ENCODE measurements around the gene GABRA1. TPM values are rescaled to one million over a fixed set of nuclear protein-coding genes. Genes with fewer than 3 reads are reported as not detected.

The GABRA1 gene
- polyA plus RNA-seq, 1 experiment: not detected

- no peak for TF ChIP-seq CTCF (IDR thresholded peaks at IDR 0.05; ENCODE audit: low read depth, low read length)
- no peak for DNase-seq (ENCODE audit: low read depth, low spot score)
- H3K4me3 ChIP-seq (ENCODE audit: low read depth, low read length): no peak overlapping the region
- H3K27me3 ChIP-seq (ENCODE audit: control insufficient read depth, insufficient read depth, low read length): no peaks in the 10 kb centered on the region
- no peak overlapping the region for H3K27ac ChIP-seq (ENCODE audit: low read depth, low read length)
- ChIA-PET CTCF (no interaction called here), POLR2A (no interaction called here)
- H3K9me3 ChIP-seq (ENCODE audit: control insufficient read depth, insufficient read depth, low read length): peaks cover 3% of the 10 kb centered on the region; the same call in 1 of the 2 replicates
These were observed 97.1 kb downstream of the GABRA1 start for GRCh38 chr5:161944974-161945373.

GRCh38 chr5:161946911-161947310 lies 99.0 kb downstream of the GABRA1 start:
- POLR2A ChIA-PET: no interaction called here
- H3K9me3 ChIP-seq (ENCODE audit: control insufficient read depth, insufficient read depth, low read length): peaks cover 6% of the 10 kb centered on the region; the same call in 1 of the 2 replicates
- CTCF ChIA-PET: no interaction called here
- no peak overlapping the region for H3K27ac ChIP-seq (ENCODE audit: low read depth, low read length)
- H3K27me3 ChIP-seq (ENCODE audit: control insufficient read depth, insufficient read depth, low read length): no peaks in the 10 kb centered on the region
- no peak overlapping the region for H3K4me3 ChIP-seq (ENCODE audit: low read depth, low read length)
- no peak for TF ChIP-seq CTCF (IDR thresholded peaks at IDR 0.05; ENCODE audit: low read depth, low read length)
- no peak for DNase-seq (ENCODE audit: low read depth, low spot score)

Other genes starting within 250 kb of the GABRA1 start
- gene GABRA6, start 162.4 kb upstream of the GABRA1 start, polyA plus RNA-seq (2011; rRNA removed): not detected in 2 replicates
- gene GABRG2, start 219.7 kb downstream of the GABRA1 start, polyA plus RNA-seq (2011; rRNA removed): not detected in 2 replicates